ENCODE results near the gene C5AR2. TPM values are rescaled to one million over a fixed set of nuclear protein-coding genes. Genes with fewer than 3 reads are reported as not detected.

C5AR2 gene
- total RNA-seq, 1 experiment from 2014 or later: not detected

GRCh38 chr19:47357788-47358680, 26.1 kb downstream of the C5AR2 start:
- Histone ChIP-seq H3K4me2 (no peak overlapping the region), H3K27ac (no peak overlapping the region), H4K20me1 (ENCODE audit: insufficient read depth) (peaks cover 59% of the 10 kb centered on the region), H3K27me3 (ENCODE audit: insufficient read depth, low read depth) (no peaks in the 10 kb centered on the region), H3F3A (ENCODE audit: insufficient read depth, low read depth) (peaks cover 33% of the 10 kb centered on the region), H3K4me3 (no peak overlapping the region), H3K9me2 (ENCODE audit: insufficient read depth) (no peaks in the 10 kb centered on the region), H3K4me1 (replicated peaks; ENCODE audit: insufficient read depth) (peaks cover 2% of the 10 kb centered on the region), H3K36me3 (ENCODE audit: low read depth) (peaks cover 65% of the 10 kb centered on the region), H2AFZ (no peak overlapping the region), H3K79me2 (ENCODE audit: low read depth) (peaks cover 32% of the 10 kb centered on the region; the same call in 1 of the 2 replicates), H3K9me3 (ENCODE audit: insufficient read depth, low read depth) (no peaks in the 10 kb centered on the region)
- intact Hi-C loops (cut with micrococcal nuclease; ENCODE audit: unreplicated experiment): no loop called here
- no peak for DNase-seq
- TF ChIP-seq, protein P1, sequence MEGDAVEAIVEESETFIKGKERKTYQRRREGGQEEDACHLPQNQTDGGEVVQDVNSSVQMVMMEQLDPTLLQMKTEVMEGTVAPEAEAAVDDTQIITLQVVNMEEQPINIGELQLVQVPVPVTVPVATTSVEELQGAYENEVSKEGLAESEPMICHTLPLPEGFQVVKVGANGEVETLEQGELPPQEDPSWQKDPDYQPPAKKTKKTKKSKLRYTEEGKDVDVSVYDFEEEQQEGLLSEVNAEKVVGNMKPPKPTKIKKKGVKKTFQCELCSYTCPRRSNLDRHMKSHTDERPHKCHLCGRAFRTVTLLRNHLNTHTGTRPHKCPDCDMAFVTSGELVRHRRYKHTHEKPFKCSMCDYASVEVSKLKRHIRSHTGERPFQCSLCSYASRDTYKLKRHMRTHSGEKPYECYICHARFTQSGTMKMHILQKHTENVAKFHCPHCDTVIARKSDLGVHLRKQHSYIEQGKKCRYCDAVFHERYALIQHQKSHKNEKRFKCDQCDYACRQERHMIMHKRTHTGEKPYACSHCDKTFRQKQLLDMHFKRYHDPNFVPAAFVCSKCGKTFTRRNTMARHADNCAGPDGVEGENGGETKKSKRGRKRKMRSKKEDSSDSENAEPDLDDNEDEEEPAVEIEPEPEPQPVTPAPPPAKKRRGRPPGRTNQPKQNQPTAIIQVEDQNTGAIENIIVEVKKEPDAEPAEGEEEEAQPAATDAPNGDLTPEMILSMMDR (conservative IDR thresholded peaks at IDR 0.05): peak; percentile 46; the same call in 1 of the 2 replicates
- no peak for TF ChIP-seq EZH2 (IDR thresholded peaks at IDR 0.05; ENCODE audit: low read depth)
- BruUV-seq (replicated peaks): no TSS peak
- CTCF ChIA-PET: interaction anchor here (0.6 kb wide), 1 partner anchor 208 kb away, joined by 3 read pairs; no protein-coding TSS in a partner anchor
- POLR2A ChIA-PET (ENCODE audit: unreplicated experiment): interaction anchor here (0.6 kb wide), 1 partner anchor 48 kb away, joined by 7 read pairs; the partner anchor contains the start of gene C5AR1

- Histone ChIP-seq H3K36me3 (ENCODE audit: low read depth) (peaks cover 60% of the 10 kb centered on the region), H3F3A (ENCODE audit: insufficient read depth, low read depth) (peaks cover 42% of the 10 kb centered on the region), H3K9me2 (ENCODE audit: insufficient read depth) (no peaks in the 10 kb centered on the region), H3K9me3 (ENCODE audit: insufficient read depth, low read depth) (no peaks in the 10 kb centered on the region), H3K27ac (no peak overlapping the region), H3K4me1 (replicated peaks; ENCODE audit: insufficient read depth) (peaks cover 12% of the 10 kb centered on the region), H3K79me2 (ENCODE audit: low read depth) (peaks cover 23% of the 10 kb centered on the region; the same call in 1 of the 2 replicates), H3K27me3 (ENCODE audit: insufficient read depth, low read depth) (no peaks in the 10 kb centered on the region), H3K4me2 (no peak overlapping the region), H2AFZ (no peak overlapping the region), H3K4me3 (no peak overlapping the region), H4K20me1 (ENCODE audit: insufficient read depth) (peaks cover 52% of the 10 kb centered on the region)
- ChIA-PET POLR2A (ENCODE audit: unreplicated experiment) (no interaction called here), CTCF (interaction anchor here (0.5 kb wide), 1 partner anchor 360 kb away, joined by 13 read pairs; no protein-coding TSS in a partner anchor)
- intact Hi-C loops (cut with micrococcal nuclease; ENCODE audit: unreplicated experiment): no loop called here
- no peak for DNase-seq
- BruUV-seq (replicated peaks): no TSS peak
- TF ChIP-seq, protein P1 (conservative IDR thresholded peaks at IDR 0.05): no peak
- TF ChIP-seq EZH2 (IDR thresholded peaks at IDR 0.05; ENCODE audit: low read depth): no peak
Measured at GRCh38 chr19:47358936-47359335, 27.0 kb downstream of the C5AR2 start.

- Histone ChIP-seq H3K4me2 (no peak overlapping the region), H3K36me3 (ENCODE audit: low read depth) (peaks cover 59% of the 10 kb centered on the region), H3K4me1 (replicated peaks; ENCODE audit: insufficient read depth) (peaks cover 22% of the 10 kb centered on the region), H4K20me1 (ENCODE audit: insufficient read depth) (peaks cover 34% of the 10 kb centered on the region), H3K27me3 (ENCODE audit: insufficient read depth, low read depth) (no peaks in the 10 kb centered on the region), H3K9me2 (ENCODE audit: insufficient read depth) (no peaks in the 10 kb centered on the region), H3K79me2 (ENCODE audit: low read depth) (peaks cover 6% of the 10 kb centered on the region), H3K27ac (no peak overlapping the region), H3K4me3 (no peak overlapping the region), H3K9me3 (ENCODE audit: insufficient read depth, low read depth) (no peaks in the 10 kb centered on the region), H2AFZ (no peak overlapping the region), H3F3A (ENCODE audit: insufficient read depth, low read depth) (peaks cover 34% of the 10 kb centered on the region)
- no peak for TF ChIP-seq EZH2 (IDR thresholded peaks at IDR 0.05; ENCODE audit: low read depth)
- TF ChIP-seq, protein P1 (conservative IDR thresholded peaks at IDR 0.05): no peak
- ChIA-PET CTCF (interaction anchor here (0.6 to 1.6 kb wide), 3 partner anchors 13 to 343 kb away, joined by 3 to 8 read pairs (median 3); partner anchors contain the start of gene DHX34), POLR2A (ENCODE audit: unreplicated experiment) (no interaction called here)
- intact Hi-C loops (cut with micrococcal nuclease; ENCODE audit: unreplicated experiment): no loop called here
- no TSS peak for BruUV-seq (replicated peaks)
- DNase-seq: no peak
Measured at GRCh38 chr19:47362321-47362720, 30.3 kb downstream of the C5AR2 start.
